GM23338 (cell line): Measurements from ENCODE around the gene AQP10. TPM values are rescaled to one million over a fixed set of nuclear protein-coding genes. Genes with fewer than 3 reads are reported as not detected.

Source experiments
- ATAC-seq: fragments of 200-7000 bp; cut with Tn5 transposase; 3 replicates; pipeline ENCODE4 v1.9.1; 2020
- DNase-seq: peaks from one replicate; pipeline ENCODE4 v3.0.0-alpha.2; 2015; ENCODE audit warnings: low spot score
- H2AFZ ChIP-seq: fragments of 200-600 bp; sonication (generic); 2 replicates; pipeline ENCODE4 v1.8.0; 2016; ENCODE audit warnings: antibody characterized with exemption, mild to moderate bottlenecking, moderate library complexity
- H3F3A ChIP-seq: fragments of 200-600 bp; sonication (generic); replicated peaks from 2 replicates; pipeline ENCODE4 v1.8.0; 2017; ENCODE audit warnings: antibody characterized with exemption, mixed run types, low read depth
- H3K27ac ChIP-seq: fragments of 200-600 bp; sonication (generic); 2 replicates; pipeline ENCODE4 v1.6.1; 2016; ENCODE audit warnings: low read depth
- H3K27me3 ChIP-seq: fragments of 200-600 bp; sonication (generic); 2 replicates; pipeline ENCODE4 v1.8.0; 2016; ENCODE audit warnings: mild to moderate bottlenecking, mixed run types, moderate library complexity; ENCODE audit not compliant: insufficient read depth
- H3K36me3 ChIP-seq: fragments of 200-600 bp; sonication (generic); 2 replicates; pipeline ENCODE4 v1.8.0; 2016; ENCODE audit warnings: mild to moderate bottlenecking; ENCODE audit not compliant: insufficient read depth
- H3K4me1 ChIP-seq: fragments of 200-600 bp; sonication (generic); 2 replicates; pipeline ENCODE4 v1.8.0; 2016; ENCODE audit warnings: mild to moderate bottlenecking, moderate library complexity; ENCODE audit not compliant: insufficient read depth
- H3K4me2 ChIP-seq: fragments of 200-600 bp; sonication (generic); 2 replicates; pipeline ENCODE4 v1.7.1; 2017; ENCODE audit warnings: mixed run types
- H3K4me3 ChIP-seq: fragments of 200-600 bp; sonication (generic); 2 replicates; pipeline ENCODE4 v1.6.1; 2016; ENCODE audit warnings: mixed run types
- H3K79me2 ChIP-seq: fragments of 200-600 bp; sonication (generic); replicated peaks from 2 replicates; pipeline ENCODE4 v1.8.0; 2017; ENCODE audit warnings: mild to moderate bottlenecking; ENCODE audit not compliant: insufficient read depth
- H3K9me2 ChIP-seq: fragments of 200-600 bp; sonication (generic); 2 replicates; pipeline ENCODE4 v1.8.0; 2017; ENCODE audit not compliant: insufficient read depth
- H4K20me1 ChIP-seq: fragments of 200-600 bp; sonication (generic); replicated peaks from 2 replicates; pipeline ENCODE4 v1.8.0; 2017; ENCODE audit warnings: mild to moderate bottlenecking; ENCODE audit not compliant: insufficient read depth
- H3K27ac Mint-ChIP-seq: 2 replicates; pipeline ENCODE4 v1.8.0; 2020; ENCODE audit warnings: inconsistent platforms, mild to moderate bottlenecking, moderate library complexity, mixed read lengths
- H3K27me3 Mint-ChIP-seq: 3 replicates; pipeline ENCODE4 v1.8.0; 2022; ENCODE audit warnings: low read depth, mild to moderate bottlenecking, moderate library complexity, mixed read lengths, inconsistent platforms; ENCODE audit not compliant: insufficient read depth, poor library complexity
- H3K36me3 Mint-ChIP-seq: 3 replicates; pipeline ENCODE4 v1.8.0; 2021; ENCODE audit warnings: low read depth, mild to moderate bottlenecking, inconsistent platforms, moderate library complexity, mixed read lengths
- H3K4me1 Mint-ChIP-seq: 3 replicates; pipeline ENCODE4 v1.8.0; 2020; ENCODE audit warnings: mild to moderate bottlenecking, inconsistent platforms, mixed read lengths
- H3K4me3 Mint-ChIP-seq: 3 replicates; pipeline ENCODE4 v1.8.0; 2021; ENCODE audit warnings: moderate library complexity, mild to moderate bottlenecking, inconsistent platforms, mixed read lengths
- H3K9me3 Mint-ChIP-seq: 3 replicates; pipeline ENCODE4 v1.8.0; 2020; ENCODE audit warnings: moderate library complexity, mild to moderate bottlenecking, inconsistent platforms, mixed read lengths
- CREB1 ChIP-seq: fragments of 250-450 bp; sonication (Bioruptor Pico); IDR thresholded peaks from 2 replicates; pipeline ENCODE4 v1.5.0; 2020; ENCODE audit warnings: low read depth, mild to moderate bottlenecking, moderate library complexity
- EZH2phosphoT487 ChIP-seq: fragments of 200-600 bp; sonication (generic); IDR thresholded peaks from one replicate; pipeline ENCODE4 v1.8.1; 2018; ENCODE audit warnings: antibody characterized with exemption; ENCODE audit not compliant: unreplicated experiment
- NANOG ChIP-seq: IDR thresholded peaks from 2 replicates; pipeline ENCODE4 v1.6.1; 2016; ENCODE audit warnings: antibody characterized with exemption, borderline replicate concordance
- POLR2AphosphoS5 ChIP-seq: IDR thresholded peaks from 2 replicates; pipeline ENCODE4 v1.6.1; 2016; ENCODE audit warnings: antibody characterized with exemption, low read depth
- STAT1 ChIP-seq: IDR thresholded peaks from one replicate; pipeline ENCODE4 v1.6.1; 2016; ENCODE audit warnings: antibody characterized with exemption; ENCODE audit not compliant: unreplicated experiment
- ZNF331 ChIP-seq: fragments of 250-450 bp; sonication (Bioruptor Pico); IDR thresholded peaks from 2 replicates; pipeline ENCODE4 v1.5.0; 2020; ENCODE audit warnings: low read depth, mild to moderate bottlenecking, moderate library complexity
- polyA plus RNA-seq: library from polyadenylated mRNA; unstranded; fragments of >200 nt; fragmentation: Nextera tagmentation; extraction: Ambion mirVana; gene quantifications from 2 replicates; pipeline ENCODE4 v1.2.1, GENCODE V29; 2016
- total RNA-seq: library from RNA; depleted of rRNA; stranded (reverse); fragments of >200 nt; shearing (Covaris generic); gene quantifications from 2 replicates; pipeline ENCODE4 v1.2.3, GENCODE V29; 2014
- TF ChIP-seq, protein P1 (sequence below): IDR thresholded peaks from 2 replicates; pipeline ENCODE4 v1.6.1; 2016; ENCODE audit warnings: antibody characterized with exemption
- TF ChIP-seq, protein P2 (sequence below): fragments of 250-450 bp; sonication (Bioruptor Pico); IDR thresholded peaks from 2 replicates; pipeline ENCODE4 v1.5.0; 2020; ENCODE audit warnings: mild to moderate bottlenecking, moderate library complexity
- TF ChIP-seq, protein P3 (sequence below): IDR thresholded peaks from one replicate; pipeline ENCODE4 v1.6.1; 2018; ENCODE audit warnings: antibody characterized with exemption; ENCODE audit not compliant: unreplicated experiment
- TF ChIP-seq, protein P4 (sequence below), 2 experiments: fragments of 200-600 bp in 1 of 2; sonication (generic) in 1 of 2; conservative IDR thresholded peaks; 2 replicates each; pipeline versions ENCODE4 v1.5.1 to v1.6.1; 2016 to 2017; ENCODE audit warnings: antibody characterized with exemption in 2 of 2, low read depth in 2 of 2, mild to moderate bottlenecking in 2 of 2, moderate library complexity in 1 of 2

AQP10 gene
- total and polyA plus RNA-seq, 2 experiments from 2014 or later = not detected

DNA sequence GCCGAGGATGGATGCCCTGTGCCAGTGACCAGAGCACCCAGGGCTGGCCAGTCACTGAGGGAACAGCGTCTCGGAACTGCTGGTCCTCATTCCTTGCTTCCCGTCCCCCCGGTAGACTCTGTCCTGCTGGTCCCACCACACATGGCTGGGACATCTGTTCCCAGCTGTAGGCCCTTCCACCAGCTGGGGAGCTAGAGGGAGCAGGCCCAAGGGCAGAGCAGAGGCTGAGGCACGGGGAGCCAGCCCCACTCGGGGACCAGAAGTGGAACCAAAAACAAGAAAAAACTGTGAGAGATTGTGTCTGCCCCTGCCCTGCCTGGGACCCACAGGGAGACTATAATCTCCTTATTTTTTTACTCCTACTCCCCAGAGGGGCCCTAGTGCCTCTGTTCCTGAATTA, 28.2 kb downstream of the AQP10 start:
- H3K9me3 Mint-ChIP-seq = no peaks in the 10 kb centered on the region; the same call in 2 of the 3 replicates
- peak overlapping the region; percentile 1; the same call in 1 of the 2 replicates for H3K27ac Mint-ChIP-seq
- ATAC-seq (no peak), DNase-seq (no peak)
- Histone ChIP-seq H3K79me2 (no peaks in the 10 kb centered on the region), H3K4me3 (no peak overlapping the region), H3K27me3 (no peaks in the 10 kb centered on the region), H2AFZ (no peak overlapping the region), H3K4me1 (peaks cover 8% of the 10 kb centered on the region; the same call in 1 of the 2 replicates), H3K27ac (no peak overlapping the region), H3K9me2 (no peaks in the 10 kb centered on the region), H3K36me3 (peaks cover 31% of the 10 kb centered on the region), H3F3A (peaks cover 2% of the 10 kb centered on the region; the same call in 1 of the 2 replicates), H3K4me2 (no peak overlapping the region), H4K20me1 (peaks cover 7% of the 10 kb centered on the region)
- no peak overlapping the region; the same call in 2 of the 3 replicates for H3K4me3 Mint-ChIP-seq
- TF ChIP-seq EZH2phosphoT487 (no peak), STAT1 (no peak), CREB1 (CRISPR knock-in tag) (no peak), ZNF331 (CRISPR knock-in tag) (no peak), POLR2AphosphoS5 (no peak), NANOG (no peak)
- TF ChIP-seq, protein P1, sequence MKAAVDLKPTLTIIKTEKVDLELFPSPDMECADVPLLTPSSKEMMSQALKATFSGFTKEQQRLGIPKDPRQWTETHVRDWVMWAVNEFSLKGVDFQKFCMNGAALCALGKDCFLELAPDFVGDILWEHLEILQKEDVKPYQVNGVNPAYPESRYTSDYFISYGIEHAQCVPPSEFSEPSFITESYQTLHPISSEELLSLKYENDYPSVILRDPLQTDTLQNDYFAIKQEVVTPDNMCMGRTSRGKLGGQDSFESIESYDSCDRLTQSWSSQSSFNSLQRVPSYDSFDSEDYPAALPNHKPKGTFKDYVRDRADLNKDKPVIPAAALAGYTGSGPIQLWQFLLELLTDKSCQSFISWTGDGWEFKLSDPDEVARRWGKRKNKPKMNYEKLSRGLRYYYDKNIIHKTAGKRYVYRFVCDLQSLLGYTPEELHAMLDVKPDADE = no peak
- TF ChIP-seq, protein P2, sequence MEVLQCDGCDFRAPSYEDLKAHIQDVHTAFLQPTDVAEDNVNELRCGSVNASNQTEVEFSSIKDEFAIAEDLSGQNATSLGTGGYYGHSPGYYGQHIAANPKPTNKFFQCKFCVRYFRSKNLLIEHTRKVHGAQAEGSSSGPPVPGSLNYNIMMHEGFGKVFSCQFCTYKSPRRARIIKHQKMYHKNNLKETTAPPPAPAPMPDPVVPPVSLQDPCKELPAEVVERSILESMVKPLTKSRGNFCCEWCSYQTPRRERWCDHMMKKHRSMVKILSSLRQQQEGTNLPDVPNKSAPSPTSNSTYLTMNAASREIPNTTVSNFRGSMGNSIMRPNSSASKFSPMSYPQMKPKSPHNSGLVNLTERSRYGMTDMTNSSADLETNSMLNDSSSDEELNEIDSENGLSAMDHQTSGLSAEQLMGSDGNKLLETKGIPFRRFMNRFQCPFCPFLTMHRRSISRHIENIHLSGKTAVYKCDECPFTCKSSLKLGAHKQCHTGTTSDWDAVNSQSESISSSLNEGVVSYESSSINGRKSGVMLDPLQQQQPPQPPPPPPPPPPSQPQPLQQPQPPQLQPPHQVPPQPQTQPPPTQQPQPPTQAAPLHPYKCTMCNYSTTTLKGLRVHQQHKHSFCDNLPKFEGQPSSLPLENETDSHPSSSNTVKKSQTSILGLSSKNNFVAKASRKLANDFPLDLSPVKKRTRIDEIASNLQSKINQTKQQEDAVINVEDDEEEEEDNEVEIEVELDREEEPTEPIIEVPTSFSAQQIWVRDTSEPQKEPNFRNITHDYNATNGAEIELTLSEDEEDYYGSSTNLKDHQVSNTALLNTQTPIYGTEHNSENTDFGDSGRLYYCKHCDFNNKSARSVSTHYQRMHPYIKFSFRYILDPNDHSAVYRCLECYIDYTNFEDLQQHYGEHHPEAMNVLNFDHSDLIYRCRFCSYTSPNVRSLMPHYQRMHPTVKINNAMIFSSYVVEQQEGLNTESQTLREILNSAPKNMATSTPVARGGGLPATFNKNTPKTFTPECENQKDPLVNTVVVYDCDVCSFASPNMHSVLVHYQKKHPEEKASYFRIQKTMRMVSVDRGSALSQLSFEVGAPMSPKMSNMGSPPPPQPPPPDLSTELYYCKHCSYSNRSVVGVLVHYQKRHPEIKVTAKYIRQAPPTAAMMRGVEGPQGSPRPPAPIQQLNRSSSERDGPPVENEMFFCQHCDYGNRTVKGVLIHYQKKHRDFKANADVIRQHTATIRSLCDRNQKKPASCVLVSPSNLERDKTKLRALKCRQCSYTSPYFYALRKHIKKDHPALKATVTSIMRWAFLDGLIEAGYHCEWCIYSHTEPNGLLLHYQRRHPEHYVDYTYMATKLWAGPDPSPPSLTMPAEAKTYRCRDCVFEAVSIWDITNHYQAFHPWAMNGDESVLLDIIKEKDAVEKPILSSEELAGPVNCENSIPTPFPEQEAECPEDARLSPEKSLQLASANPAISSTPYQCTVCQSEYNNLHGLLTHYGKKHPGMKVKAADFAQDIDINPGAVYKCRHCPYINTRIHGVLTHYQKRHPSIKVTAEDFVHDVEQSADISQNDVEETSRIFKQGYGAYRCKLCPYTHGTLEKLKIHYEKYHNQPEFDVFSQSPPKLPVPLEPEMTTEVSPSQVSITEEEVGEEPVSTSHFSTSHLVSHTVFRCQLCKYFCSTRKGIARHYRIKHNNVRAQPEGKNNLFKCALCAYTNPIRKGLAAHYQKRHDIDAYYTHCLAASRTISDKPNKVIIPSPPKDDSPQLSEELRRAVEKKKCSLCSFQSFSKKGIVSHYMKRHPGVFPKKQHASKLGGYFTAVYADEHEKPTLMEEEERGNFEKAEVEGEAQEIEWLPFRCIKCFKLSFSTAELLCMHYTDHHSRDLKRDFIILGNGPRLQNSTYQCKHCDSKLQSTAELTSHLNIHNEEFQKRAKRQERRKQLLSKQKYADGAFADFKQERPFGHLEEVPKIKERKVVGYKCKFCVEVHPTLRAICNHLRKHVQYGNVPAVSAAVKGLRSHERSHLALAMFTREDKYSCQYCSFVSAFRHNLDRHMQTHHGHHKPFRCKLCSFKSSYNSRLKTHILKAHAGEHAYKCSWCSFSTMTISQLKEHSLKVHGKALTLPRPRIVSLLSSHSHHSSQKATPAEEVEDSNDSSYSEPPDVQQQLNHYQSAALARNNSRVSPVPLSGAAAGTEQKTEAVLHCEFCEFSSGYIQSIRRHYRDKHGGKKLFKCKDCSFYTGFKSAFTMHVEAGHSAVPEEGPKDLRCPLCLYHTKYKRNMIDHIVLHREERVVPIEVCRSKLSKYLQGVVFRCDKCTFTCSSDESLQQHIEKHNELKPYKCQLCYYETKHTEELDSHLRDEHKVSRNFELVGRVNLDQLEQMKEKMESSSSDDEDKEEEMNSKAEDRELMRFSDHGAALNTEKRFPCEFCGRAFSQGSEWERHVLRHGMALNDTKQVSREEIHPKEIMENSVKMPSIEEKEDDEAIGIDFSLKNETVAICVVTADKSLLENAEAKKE = no peak
- TF ChIP-seq, protein P3, sequence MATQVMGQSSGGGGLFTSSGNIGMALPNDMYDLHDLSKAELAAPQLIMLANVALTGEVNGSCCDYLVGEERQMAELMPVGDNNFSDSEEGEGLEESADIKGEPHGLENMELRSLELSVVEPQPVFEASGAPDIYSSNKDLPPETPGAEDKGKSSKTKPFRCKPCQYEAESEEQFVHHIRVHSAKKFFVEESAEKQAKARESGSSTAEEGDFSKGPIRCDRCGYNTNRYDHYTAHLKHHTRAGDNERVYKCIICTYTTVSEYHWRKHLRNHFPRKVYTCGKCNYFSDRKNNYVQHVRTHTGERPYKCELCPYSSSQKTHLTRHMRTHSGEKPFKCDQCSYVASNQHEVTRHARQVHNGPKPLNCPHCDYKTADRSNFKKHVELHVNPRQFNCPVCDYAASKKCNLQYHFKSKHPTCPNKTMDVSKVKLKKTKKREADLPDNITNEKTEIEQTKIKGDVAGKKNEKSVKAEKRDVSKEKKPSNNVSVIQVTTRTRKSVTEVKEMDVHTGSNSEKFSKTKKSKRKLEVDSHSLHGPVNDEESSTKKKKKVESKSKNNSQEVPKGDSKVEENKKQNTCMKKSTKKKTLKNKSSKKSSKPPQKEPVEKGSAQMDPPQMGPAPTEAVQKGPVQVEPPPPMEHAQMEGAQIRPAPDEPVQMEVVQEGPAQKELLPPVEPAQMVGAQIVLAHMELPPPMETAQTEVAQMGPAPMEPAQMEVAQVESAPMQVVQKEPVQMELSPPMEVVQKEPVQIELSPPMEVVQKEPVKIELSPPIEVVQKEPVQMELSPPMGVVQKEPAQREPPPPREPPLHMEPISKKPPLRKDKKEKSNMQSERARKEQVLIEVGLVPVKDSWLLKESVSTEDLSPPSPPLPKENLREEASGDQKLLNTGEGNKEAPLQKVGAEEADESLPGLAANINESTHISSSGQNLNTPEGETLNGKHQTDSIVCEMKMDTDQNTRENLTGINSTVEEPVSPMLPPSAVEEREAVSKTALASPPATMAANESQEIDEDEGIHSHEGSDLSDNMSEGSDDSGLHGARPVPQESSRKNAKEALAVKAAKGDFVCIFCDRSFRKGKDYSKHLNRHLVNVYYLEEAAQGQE = no peak
- TF ChIP-seq, protein P4, sequence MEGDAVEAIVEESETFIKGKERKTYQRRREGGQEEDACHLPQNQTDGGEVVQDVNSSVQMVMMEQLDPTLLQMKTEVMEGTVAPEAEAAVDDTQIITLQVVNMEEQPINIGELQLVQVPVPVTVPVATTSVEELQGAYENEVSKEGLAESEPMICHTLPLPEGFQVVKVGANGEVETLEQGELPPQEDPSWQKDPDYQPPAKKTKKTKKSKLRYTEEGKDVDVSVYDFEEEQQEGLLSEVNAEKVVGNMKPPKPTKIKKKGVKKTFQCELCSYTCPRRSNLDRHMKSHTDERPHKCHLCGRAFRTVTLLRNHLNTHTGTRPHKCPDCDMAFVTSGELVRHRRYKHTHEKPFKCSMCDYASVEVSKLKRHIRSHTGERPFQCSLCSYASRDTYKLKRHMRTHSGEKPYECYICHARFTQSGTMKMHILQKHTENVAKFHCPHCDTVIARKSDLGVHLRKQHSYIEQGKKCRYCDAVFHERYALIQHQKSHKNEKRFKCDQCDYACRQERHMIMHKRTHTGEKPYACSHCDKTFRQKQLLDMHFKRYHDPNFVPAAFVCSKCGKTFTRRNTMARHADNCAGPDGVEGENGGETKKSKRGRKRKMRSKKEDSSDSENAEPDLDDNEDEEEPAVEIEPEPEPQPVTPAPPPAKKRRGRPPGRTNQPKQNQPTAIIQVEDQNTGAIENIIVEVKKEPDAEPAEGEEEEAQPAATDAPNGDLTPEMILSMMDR (conservative IDR thresholded peaks at IDR 0.05; ENCODE audit: low read depth in 2 of 2) = no peak
- H3K4me1 Mint-ChIP-seq = peaks cover 20% of the 10 kb centered on the region
- peaks cover 49% of the 10 kb centered on the region for H3K36me3 Mint-ChIP-seq
- peaks cover 10% of the 10 kb centered on the region for H3K27me3 Mint-ChIP-seq
